ENCODE data around the gene C13orf46.

DNA sequence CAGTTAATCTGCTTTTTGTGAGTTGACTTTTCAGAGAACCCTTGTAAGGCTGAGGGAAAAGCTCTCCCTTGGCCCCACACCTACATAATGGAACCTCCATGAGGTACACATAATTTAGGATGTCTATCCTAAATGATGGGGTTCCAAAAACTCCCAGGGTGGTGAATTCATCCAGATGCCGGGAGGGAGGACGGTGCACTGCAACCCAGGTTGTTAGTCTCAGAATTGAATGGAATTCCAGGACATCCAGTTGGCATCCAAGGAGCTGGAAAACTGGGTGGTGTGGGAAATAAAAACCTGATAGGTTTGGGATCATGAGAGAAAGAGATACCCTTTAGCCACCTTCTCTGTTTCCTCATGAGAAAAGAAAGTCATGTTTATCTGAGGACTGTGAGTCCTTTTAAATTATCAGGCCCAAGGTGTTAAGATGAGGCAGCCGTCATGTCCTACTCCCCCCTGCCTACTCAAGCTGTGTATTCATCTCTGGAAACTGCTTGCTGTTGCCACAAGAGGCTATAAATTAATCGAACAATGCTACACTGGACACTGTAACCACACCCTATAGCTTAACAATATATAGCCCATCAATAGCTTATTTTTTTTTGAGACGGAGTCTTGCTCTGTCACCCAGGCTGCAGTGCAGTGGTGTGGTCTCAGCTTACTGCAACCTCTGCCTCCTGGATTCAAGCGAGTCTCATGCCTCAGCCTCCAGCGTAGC, 49.5 kb downstream of the C13orf46 start:
- TF ChIP-seq YY1 (IDR thresholded peaks at IDR 0.05; ENCODE audit: insufficient read depth, insufficient read length) (no peak), ZNF274 (IDR thresholded peaks at IDR 0.05; ENCODE audit: low read depth, low read length) (no peak)
